CD14-positive monocyte (primary cell): ENCODE measurements around the gene ERGIC1. TPM values are rescaled to one million over a fixed set of nuclear protein-coding genes. Genes with fewer than 3 reads are reported as not detected.
A peak's percentile ranks its signal among the peaks of the same experiment; 100 is the strongest.

Experiments used
- DNase-seq, 3 donors: peaks; one replicate each; pipeline ENCODE4 v3.0.0-alpha.2; 2011 to 2022
- H2AFZ ChIP-seq: 2 replicates; pipeline ENCODE4 v1.6.0; 2012; ENCODE audit warnings: mild to moderate bottlenecking, low read depth, low read length, inconsistent platforms; ENCODE audit not compliant: insufficient read depth, poor library complexity, severe bottlenecking
- H3K27ac ChIP-seq, 2 donors: 1 replicate in 1 of 2; 2 replicates in 1 of 2; pipeline ENCODE4 v1.5.1; 2012 to 2013; ENCODE audit warnings: low read length in 2 of 2, control low read depth in 1 of 2, inconsistent platforms in 1 of 2, low read depth in 1 of 2, mild to moderate bottlenecking in 1 of 2
- H3K27me3 ChIP-seq, 2 donors: one replicate each; pipeline versions ENCODE4 v1.6.0 to v1.6.1; 2011 to 2013; ENCODE audit warnings: low read length in 2 of 2; ENCODE audit not compliant: control insufficient read depth in 2 of 2, insufficient read depth in 2 of 2
- H3K36me3 ChIP-seq, 2 donors: replicated peaks in 1 of 2; 1 replicate in 1 of 2; 2 replicates in 1 of 2; pipeline versions ENCODE4 v1.5.1 to v1.6.1; 2012 to 2013; ENCODE audit warnings: low read length in 2 of 2, control low read depth in 1 of 2, inconsistent platforms in 1 of 2, mild to moderate bottlenecking in 1 of 2; ENCODE audit not compliant: insufficient read depth in 2 of 2, control insufficient read depth in 1 of 2
- H3K4me1 ChIP-seq, 2 donors: 1 replicate in 1 of 2; 2 replicates in 1 of 2; pipeline versions ENCODE4 v1.5.1 to v1.6.1; 2012 to 2013; ENCODE audit warnings: low read length in 2 of 2, control low read depth in 1 of 2, inconsistent platforms in 1 of 2, mild to moderate bottlenecking in 1 of 2, moderate library complexity in 1 of 2; ENCODE audit not compliant: insufficient read depth in 2 of 2, control insufficient read depth in 1 of 2
- H3K4me2 ChIP-seq: replicated peaks from 2 replicates; pipeline ENCODE3; 2012; ENCODE audit warnings: low read length, moderate library complexity, mild to moderate bottlenecking; ENCODE audit not compliant: poor library complexity, severe bottlenecking; ENCODE audit errors: extremely low read depth
- H3K4me3 ChIP-seq, 3 experiments: fragments of 200-600 bp in 1 of 3; sonication (generic) in 1 of 3; replicated peaks in 1 of 3; 1 replicate in 2 of 3; 2 replicates in 1 of 3; pipeline ENCODE4 v1.5.1; 2011 to 2013; ENCODE audit warnings: low read length in 3 of 3, mild to moderate bottlenecking in 3 of 3, control low read depth in 2 of 3, low read depth in 2 of 3, inconsistent platforms in 1 of 3, moderate library complexity in 1 of 3
- H3K79me2 ChIP-seq: 2 replicates; pipeline ENCODE4 v1.6.0; 2012; ENCODE audit warnings: mild to moderate bottlenecking, control low read depth, inconsistent platforms, low read length, moderate library complexity; ENCODE audit not compliant: insufficient read depth
- H3K9ac ChIP-seq: 2 replicates; pipeline ENCODE4 v1.6.0; 2017; ENCODE audit warnings: low read length, mild to moderate bottlenecking; ENCODE audit not compliant: insufficient read depth, poor library complexity, severe bottlenecking
- H3K9me3 ChIP-seq, 2 donors: replicated peaks in 1 of 2; 1 replicate in 1 of 2; 2 replicates in 1 of 2; pipeline versions ENCODE4 v1.5.1 to v1.6.1; 2012 to 2013; ENCODE audit warnings: low read length in 2 of 2, control low read depth in 1 of 2; ENCODE audit not compliant: control insufficient read depth in 1 of 2, insufficient read depth in 1 of 2
- H4K20me1 ChIP-seq: 2 replicates; pipeline ENCODE4 v1.6.0; 2012; ENCODE audit warnings: mild to moderate bottlenecking, low read length, control low read depth, moderate library complexity; ENCODE audit not compliant: insufficient read depth
- H3K27ac Mint-ChIP-seq, 7 donors: one replicate each; pipeline ENCODE4 v1.8.0; 2020; ENCODE audit warnings: mild to moderate bottlenecking in 7 of 7, mixed read lengths in 7 of 7, moderate library complexity in 6 of 7, inconsistent platforms in 2 of 7
- H3K27me3 Mint-ChIP-seq, 3 donors: one replicate each; pipeline ENCODE4 v1.8.0; 2021 to 2022; ENCODE audit warnings: low read depth in 3 of 3, mild to moderate bottlenecking in 3 of 3, mixed read lengths in 3 of 3, moderate library complexity in 3 of 3, inconsistent platforms in 1 of 3
- H3K36me3 Mint-ChIP-seq, 2 donors: one replicate each; pipeline ENCODE4 v1.8.0; 2020; ENCODE audit warnings: mixed read lengths in 2 of 2, inconsistent platforms in 1 of 2, mild to moderate bottlenecking in 1 of 2
- H3K4me1 Mint-ChIP-seq: one replicate; pipeline ENCODE4 v1.8.0; 2020; ENCODE audit warnings: mild to moderate bottlenecking, mixed read lengths
- H3K4me3 Mint-ChIP-seq, 2 donors: one replicate each; pipeline ENCODE4 v1.8.0; 2020; ENCODE audit warnings: mild to moderate bottlenecking in 2 of 2, mixed read lengths in 2 of 2, moderate library complexity in 1 of 2
- H3K9me3 Mint-ChIP-seq, 7 donors: one replicate each; pipeline ENCODE4 v1.8.0; 2020 to 2022; ENCODE audit warnings: mixed read lengths in 7 of 7, mild to moderate bottlenecking in 6 of 7, moderate library complexity in 6 of 7, inconsistent platforms in 2 of 7
- CTCF ChIP-seq: fragments of 200-600 bp; IDR thresholded peaks from one replicate; pipeline ENCODE4 v1.8.0; 2022; ENCODE audit warnings: antibody characterized with exemption, mild to moderate bottlenecking
- WGBS: methylation state at CpG from one replicate; pipeline ENCODE4 v1.1.5; 2013; ENCODE audit warnings: missing lambda C conversion rate; ENCODE audit not compliant: insufficient coverage; 5-methylcytosine and 5-hydroxymethylcytosine counted together
- intact Hi-C, 2 donors: fragments of 100-400 bp; cut with micrococcal nuclease; formaldehyde crosslinking; loops; one replicate each; pipeline versions ENCODE4 v1.15.0 to v1.15.1; 2023
- polyA plus RNA-seq, 3 donors: library from polyadenylated mRNA; depleted of rRNA in 1 of 3; unstranded in 2 of 3; stranded (reverse) in 1 of 3; fragments of 300-500 nt in 2 of 3; fragments of >200 nt in 1 of 3; fragmentation: Illumina TruSeq in 2 of 3; gene quantifications; 1 replicate in 2 of 3; 2 replicates in 1 of 3; pipeline ENCODE4 v1.2.3, GENCODE V29; 2012 to 2021

Gene ERGIC1
- polyA plus RNA-seq, 3 donors = 28.3 to 76.2 (median 34.1) TPM

GRCh38 chr5:172870291-172870714, 36.3 kb downstream of the ERGIC1 start:
- H3K27me3 Mint-ChIP-seq = peaks cover 9 to 17% (median 11%) of the 10 kb centered on the region in 3 donors
- Histone ChIP-seq H2AFZ (no peak overlapping the region), H3K9me3 (no peaks in the 10 kb centered on the region), H3K4me1 (peaks cover 14 to 28% of the 10 kb centered on the region in 2 donors), H3K4me2 (no peak overlapping the region), H3K36me3 (peaks cover 0 to 6% of the 10 kb centered on the region in 2 donors), H3K27me3 (peaks cover 0 to 3% of the 10 kb centered on the region in 2 donors), H3K9ac (peak overlapping the region; percentile 29), H3K27ac (peak overlapping the region; percentile 16 to 70), H3K79me2 (no peaks in the 10 kb centered on the region), H3K4me3 (no peak overlapping the region), H4K20me1 (no peaks in the 10 kb centered on the region)
- H3K36me3 Mint-ChIP-seq = peaks cover 13 to 18% of the 10 kb centered on the region in 2 donors
- intact Hi-C loops = no loop called here
- WGBS = 0% methylated on average over 1 of the region's 4 CpGs
- TF ChIP-seq CTCF = no peak
- H3K4me1 Mint-ChIP-seq = peaks cover 16% of the 10 kb centered on the region
- no peak overlapping the region for H3K4me3 Mint-ChIP-seq
- no peak overlapping the region for H3K27ac Mint-ChIP-seq
- no peaks in the 10 kb centered on the region for H3K9me3 Mint-ChIP-seq
- peak; percentile 68 to 94 (median 84) for DNase-seq

GRCh38 chr5:172870715-172871461, 36.8 kb downstream of the ERGIC1 start:
- peaks cover 14 to 28% of the 10 kb centered on the region in 2 donors for H3K4me1 ChIP-seq
- peak in 1 of 3 donors; percentile 86 for DNase-seq

More at GRCh38 chr5:172870715-172871461, 36.8 kb downstream of the ERGIC1 start:
- no peak overlapping the region for H3K4me2 ChIP-seq
- no peak for TF ChIP-seq CTCF
- no peaks in the 10 kb centered on the region for H3K79me2 ChIP-seq
- peaks cover 0 to 6% of the 10 kb centered on the region in 2 donors for H3K36me3 ChIP-seq
- peak overlapping the region; percentile 16 to 70 for H3K27ac ChIP-seq
- no peak overlapping the region for H3K27ac Mint-ChIP-seq
- no peak overlapping the region for H3K4me3 ChIP-seq
- H3K9me3 Mint-ChIP-seq = no peaks in the 10 kb centered on the region
- peaks cover 0 to 3% of the 10 kb centered on the region in 2 donors for H3K27me3 ChIP-seq
- intact Hi-C loops = no loop called here
- H4K20me1 ChIP-seq = no peaks in the 10 kb centered on the region
- H3K4me1 Mint-ChIP-seq = peaks cover 18% of the 10 kb centered on the region
- H3K9me3 ChIP-seq = no peaks in the 10 kb centered on the region
- 89% methylated on average over 16 of the region's 20 CpGs for WGBS
- no peak overlapping the region for H3K4me3 Mint-ChIP-seq
- peaks cover 13 to 18% of the 10 kb centered on the region in 2 donors for H3K36me3 Mint-ChIP-seq
- H2AFZ ChIP-seq = no peak overlapping the region
- peaks cover 12 to 18% (median 13%) of the 10 kb centered on the region in 3 donors for H3K27me3 Mint-ChIP-seq
- peak overlapping the region; percentile 29 for H3K9ac ChIP-seq
